ENCODE data around the gene MB21D2.

The MB21D2 gene

DNA sequence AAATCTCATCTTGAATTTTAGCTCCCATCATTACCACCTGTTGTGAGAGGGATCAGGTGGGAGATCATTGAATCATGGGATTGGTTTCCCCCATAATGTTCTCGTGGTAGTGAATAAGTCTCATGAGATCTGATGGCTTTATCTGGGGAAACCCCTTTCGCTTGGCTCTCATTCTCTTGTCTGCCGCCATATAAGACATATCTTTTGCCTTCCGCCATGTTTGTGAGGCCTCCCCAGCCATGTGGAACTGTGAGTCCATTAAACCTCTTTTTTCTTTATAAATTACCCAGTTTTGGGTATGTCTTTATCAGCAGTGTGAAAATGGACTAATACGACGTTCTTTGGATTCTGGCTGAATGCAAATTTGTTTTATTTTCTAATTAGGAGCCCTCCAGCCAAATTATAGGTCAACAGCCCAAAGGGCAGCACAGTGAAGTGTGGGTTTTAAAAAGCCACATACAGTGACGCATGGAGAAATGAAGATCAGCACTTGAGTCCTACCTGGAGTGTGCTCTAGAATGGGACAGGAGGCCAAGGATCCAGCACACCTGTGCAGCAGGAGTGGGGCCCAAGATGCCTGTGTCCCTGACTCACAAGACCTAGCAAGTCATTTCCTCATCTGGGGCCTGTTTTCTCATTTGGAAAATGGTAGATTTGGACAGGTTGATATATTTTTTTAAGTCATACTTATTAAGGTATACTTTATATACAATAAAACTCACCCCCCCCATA is 89.6 kb downstream of the MB21D2 start:
- POLR2A ChIA-PET, result no interaction called here
- 97% methylated on average over 4 of the region's 7 CpGs for WGBS (ENCODE audit: insufficient coverage)
- H3K36me3 ChIP-seq (ENCODE audit: control insufficient read depth in 4 of 4, insufficient read depth in 4 of 4, low read length in 3 of 4), result no peaks in the 10 kb centered on the region

DNA sequence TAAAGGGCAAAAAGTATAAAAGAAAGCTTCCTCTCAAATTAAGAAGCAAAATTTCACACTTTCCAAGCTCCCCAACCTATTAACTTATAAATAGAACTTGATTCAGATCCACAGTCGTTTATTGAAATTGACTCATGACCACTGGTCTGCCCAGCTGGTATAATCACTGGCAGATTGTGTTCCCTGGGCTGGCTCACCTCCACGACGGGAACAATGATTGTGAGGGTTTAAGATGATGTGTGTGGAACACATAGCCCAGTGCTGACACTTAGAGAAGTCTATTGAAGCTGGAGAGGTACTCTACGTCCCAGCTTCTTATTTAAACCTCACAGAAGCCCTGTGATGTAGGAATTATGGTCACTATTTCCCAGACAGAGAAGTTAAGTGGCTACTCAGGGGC is 90.4 kb downstream of the MB21D2 start:
- H3K4me1 ChIP-seq (ENCODE audit: control extremely low read depth in 1 of 4, control insufficient read depth in 4 of 4, insufficient read depth in 4 of 4, low read length in 3 of 4), result no peaks in the 10 kb centered on the region
- ChIA-PET CTCF (interaction anchor here (1.8 kb wide), 1 partner anchor 12 kb away, joined by 6 read pairs; no protein-coding TSS in a partner anchor), POLR2A (no interaction called here)
- H3K9me3 ChIP-seq (ENCODE audit: control extremely low read depth in 1 of 5, control insufficient read depth in 4 of 5, insufficient read depth in 2 of 5, low read depth in 1 of 5, low read length in 4 of 5), result no peaks in the 10 kb centered on the region
- H3K36me3 ChIP-seq (ENCODE audit: control insufficient read depth in 4 of 4, insufficient read depth in 4 of 4, low read length in 3 of 4), result no peaks in the 10 kb centered on the region
- no peak for DNase-seq
- H3K27ac ChIP-seq (ENCODE audit: insufficient read depth in 1 of 2, low read depth in 1 of 2, low read length in 2 of 2, poor library complexity in 1 of 2, severe bottlenecking in 2 of 2), result no peak overlapping the region
- H3K27me3 ChIP-seq (replicated peaks in 2 of 5; ENCODE audit: control insufficient read depth in 4 of 5, insufficient read depth in 5 of 5, low read length in 4 of 5), result no peaks in the 10 kb centered on the region
- no peak overlapping the region for H3K4me3 ChIP-seq (ENCODE audit: control insufficient read depth in 1 of 7, extremely low read depth in 1 of 7, insufficient read depth in 4 of 7, low read depth in 2 of 7, low read length in 6 of 7)
- WGBS (ENCODE audit: insufficient coverage), result 87% methylated on average over 4 of the region's 4 CpGs

More for the DNA sequence above, 89.6 kb downstream of the MB21D2 start:
- Histone ChIP-seq H3K9me3 (ENCODE audit: control extremely low read depth in 1 of 5, control insufficient read depth in 4 of 5, insufficient read depth in 2 of 5, low read depth in 1 of 5, low read length in 4 of 5) (no peaks in the 10 kb centered on the region), H3K27ac (ENCODE audit: insufficient read depth in 1 of 2, low read depth in 1 of 2, low read length in 2 of 2, poor library complexity in 1 of 2, severe bottlenecking in 2 of 2) (no peak overlapping the region), H3K27me3 (replicated peaks in 2 of 5; ENCODE audit: control insufficient read depth in 4 of 5, insufficient read depth in 5 of 5, low read length in 4 of 5) (no peaks in the 10 kb centered on the region), H3K4me3 (ENCODE audit: control insufficient read depth in 1 of 7, extremely low read depth in 1 of 7, insufficient read depth in 4 of 7, low read depth in 2 of 7, low read length in 6 of 7) (no peak overlapping the region), H3K4me1 (ENCODE audit: control extremely low read depth in 1 of 4, control insufficient read depth in 4 of 4, insufficient read depth in 4 of 4, low read length in 3 of 4) (no peaks in the 10 kb centered on the region)
- no peak for DNase-seq
- CTCF ChIA-PET, result interaction anchor here (1.8 kb wide), 1 partner anchor 12 kb away, joined by 6 read pairs; no protein-coding TSS in a partner anchor

DNA sequence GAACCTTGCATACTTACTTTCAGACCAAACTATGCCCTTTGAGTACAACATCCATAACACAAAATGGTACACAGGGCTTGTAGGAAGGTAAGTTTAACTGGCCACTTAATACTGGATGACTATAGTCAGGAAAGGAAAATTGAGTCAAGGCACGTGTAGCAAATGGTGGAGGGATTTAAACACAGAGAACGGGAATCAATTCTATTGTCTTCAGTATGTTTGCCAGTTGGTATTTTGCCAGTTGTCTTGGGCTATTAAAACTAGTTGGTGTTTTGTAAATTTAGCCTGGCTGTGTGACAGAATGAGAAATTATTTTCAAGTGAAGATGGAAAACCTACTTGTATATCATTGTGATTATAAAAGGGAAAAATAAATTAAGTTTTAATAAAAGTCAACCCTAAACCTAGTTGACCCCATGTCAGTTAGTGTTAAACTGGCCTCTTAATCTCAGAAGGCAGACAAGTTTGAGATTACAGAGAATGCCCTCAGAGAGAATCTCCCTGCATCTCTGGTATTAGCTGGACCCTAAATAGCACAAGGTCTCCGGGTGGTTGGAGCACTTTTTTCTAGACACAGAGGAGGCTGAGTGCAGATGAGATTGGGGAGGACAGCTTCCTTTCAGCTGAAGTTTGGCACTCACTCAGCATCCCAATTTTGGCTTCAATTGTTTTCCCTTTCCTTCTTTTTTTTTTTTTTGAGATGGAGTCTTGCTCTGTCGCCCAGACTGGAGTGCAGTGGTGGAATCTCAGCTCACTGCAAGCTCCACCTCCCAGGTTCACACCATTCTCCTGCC is 91.2 kb downstream of the MB21D2 start:
- WGBS (ENCODE audit: insufficient coverage), result 100% methylated on average over 3 of the region's 4 CpGs
- no peaks in the 10 kb centered on the region for H3K36me3 ChIP-seq (ENCODE audit: control insufficient read depth in 4 of 4, insufficient read depth in 4 of 4, low read length in 3 of 4)
- CTCF ChIA-PET, result interaction anchor here (1.3 to 3.2 kb wide), 2 partner anchors 9 to 215 kb away, joined by 3 to 13 read pairs; no protein-coding TSS in a partner anchor
- H3K9me3 ChIP-seq (ENCODE audit: control extremely low read depth in 1 of 5, control insufficient read depth in 4 of 5, insufficient read depth in 2 of 5, low read depth in 1 of 5, low read length in 4 of 5), result no peaks in the 10 kb centered on the region
- POLR2A ChIA-PET, result no interaction called here
- no peak for DNase-seq
- H3K27ac ChIP-seq (ENCODE audit: insufficient read depth in 1 of 2, low read depth in 1 of 2, low read length in 2 of 2, poor library complexity in 1 of 2, severe bottlenecking in 2 of 2), result no peak overlapping the region
- no peaks in the 10 kb centered on the region for H3K27me3 ChIP-seq (replicated peaks in 2 of 5; ENCODE audit: control insufficient read depth in 4 of 5, insufficient read depth in 5 of 5, low read length in 4 of 5)
- H3K4me3 ChIP-seq (ENCODE audit: control insufficient read depth in 1 of 7, extremely low read depth in 1 of 7, insufficient read depth in 4 of 7, low read depth in 2 of 7, low read length in 6 of 7), result no peak overlapping the region
- H3K4me1 ChIP-seq (ENCODE audit: control extremely low read depth in 1 of 4, control insufficient read depth in 4 of 4, insufficient read depth in 4 of 4, low read length in 3 of 4), result no peaks in the 10 kb centered on the region

DNA sequence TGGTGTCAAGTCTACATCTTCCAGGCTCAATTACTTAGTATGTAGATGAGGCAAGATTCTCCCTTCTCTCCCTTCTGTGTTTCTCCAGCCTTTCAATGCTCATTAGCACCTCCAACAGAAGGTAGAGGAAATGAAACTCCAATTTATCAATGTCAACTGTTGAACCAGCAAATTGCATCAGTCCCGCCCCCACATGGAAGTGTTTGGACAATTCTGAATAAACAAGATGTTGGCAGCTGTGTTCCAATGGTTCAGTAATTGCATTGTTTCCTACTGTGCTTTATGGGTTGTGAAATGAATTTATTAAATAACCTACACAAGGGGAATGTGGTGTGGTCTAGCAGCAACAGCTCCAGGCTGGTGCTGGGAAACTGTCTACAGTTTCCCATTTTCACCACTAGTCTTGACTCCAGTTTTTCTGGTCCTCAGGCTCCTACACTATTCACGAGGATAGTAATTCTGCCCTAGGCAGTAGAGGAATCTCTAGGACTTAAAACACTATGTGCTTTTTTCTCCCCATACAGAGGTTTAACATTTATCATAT is 91.9 kb downstream of the MB21D2 start:
- DNase-seq, result no peak
- Histone ChIP-seq H3K27ac (ENCODE audit: insufficient read depth in 1 of 2, low read depth in 1 of 2, low read length in 2 of 2, poor library complexity in 1 of 2, severe bottlenecking in 2 of 2) (no peak overlapping the region), H3K36me3 (ENCODE audit: control insufficient read depth in 4 of 4, insufficient read depth in 4 of 4, low read length in 3 of 4) (no peaks in the 10 kb centered on the region), H3K9me3 (ENCODE audit: control extremely low read depth in 1 of 5, control insufficient read depth in 4 of 5, insufficient read depth in 2 of 5, low read depth in 1 of 5, low read length in 4 of 5) (no peaks in the 10 kb centered on the region), H3K4me1 (ENCODE audit: control extremely low read depth in 1 of 4, control insufficient read depth in 4 of 4, insufficient read depth in 4 of 4, low read length in 3 of 4) (no peaks in the 10 kb centered on the region), H3K27me3 (replicated peaks in 2 of 5; ENCODE audit: control insufficient read depth in 4 of 5, insufficient read depth in 5 of 5, low read length in 4 of 5) (no peaks in the 10 kb centered on the region), H3K4me3 (ENCODE audit: control insufficient read depth in 1 of 7, extremely low read depth in 1 of 7, insufficient read depth in 4 of 7, low read depth in 2 of 7, low read length in 6 of 7) (no peak overlapping the region)
- 100% methylated on average over 2 of the region's 2 CpGs for WGBS (ENCODE audit: insufficient coverage)
- POLR2A ChIA-PET, result no interaction called here
- CTCF ChIA-PET, result interaction anchor here (0.8 to 3.2 kb wide), 4 partner anchors 9 to 216 kb away, joined by 3 to 13 read pairs (median 3); no protein-coding TSS in a partner anchor

DNA sequence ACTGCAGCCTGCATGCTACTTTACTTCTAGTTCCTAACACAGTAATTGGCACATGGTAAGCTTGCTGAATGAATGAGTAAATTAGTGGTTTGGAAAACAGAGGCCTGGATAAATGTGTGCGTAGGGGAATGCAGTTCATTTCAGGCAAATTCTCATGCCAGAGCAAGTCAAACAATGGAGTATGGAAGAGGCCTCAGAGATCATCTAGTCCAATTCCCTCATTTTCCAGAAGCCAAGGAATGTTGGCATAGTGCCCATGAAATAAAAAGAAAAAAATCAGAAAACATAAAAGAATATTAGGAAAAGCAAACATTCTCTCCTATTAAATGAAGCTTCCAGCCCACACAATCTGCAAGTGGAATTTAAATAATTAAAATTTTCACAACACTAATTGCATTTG is 92.4 kb downstream of the MB21D2 start:
- Histone ChIP-seq H3K4me3 (ENCODE audit: control insufficient read depth in 1 of 7, extremely low read depth in 1 of 7, insufficient read depth in 4 of 7, low read depth in 2 of 7, low read length in 6 of 7) (no peak overlapping the region), H3K36me3 (ENCODE audit: control insufficient read depth in 4 of 4, insufficient read depth in 4 of 4, low read length in 3 of 4) (no peaks in the 10 kb centered on the region), H3K27ac (ENCODE audit: insufficient read depth in 1 of 2, low read depth in 1 of 2, low read length in 2 of 2, poor library complexity in 1 of 2, severe bottlenecking in 2 of 2) (no peak overlapping the region), H3K27me3 (replicated peaks in 2 of 5; ENCODE audit: control insufficient read depth in 4 of 5, insufficient read depth in 5 of 5, low read length in 4 of 5) (no peaks in the 10 kb centered on the region), H3K9me3 (ENCODE audit: control extremely low read depth in 1 of 5, control insufficient read depth in 4 of 5, insufficient read depth in 2 of 5, low read depth in 1 of 5, low read length in 4 of 5) (no peaks in the 10 kb centered on the region), H3K4me1 (ENCODE audit: control extremely low read depth in 1 of 4, control insufficient read depth in 4 of 4, insufficient read depth in 4 of 4, low read length in 3 of 4) (no peaks in the 10 kb centered on the region)
- DNase-seq, result no peak
- ChIA-PET POLR2A (no interaction called here), CTCF (interaction anchor here (0.8 to 3.2 kb wide), 5 partner anchors 8 to 216 kb away, joined by 3 to 13 read pairs (median 3); no protein-coding TSS in a partner anchor)
- 100% methylated on average over 1 of the region's 1 CpG for WGBS (ENCODE audit: insufficient coverage)

DNA sequence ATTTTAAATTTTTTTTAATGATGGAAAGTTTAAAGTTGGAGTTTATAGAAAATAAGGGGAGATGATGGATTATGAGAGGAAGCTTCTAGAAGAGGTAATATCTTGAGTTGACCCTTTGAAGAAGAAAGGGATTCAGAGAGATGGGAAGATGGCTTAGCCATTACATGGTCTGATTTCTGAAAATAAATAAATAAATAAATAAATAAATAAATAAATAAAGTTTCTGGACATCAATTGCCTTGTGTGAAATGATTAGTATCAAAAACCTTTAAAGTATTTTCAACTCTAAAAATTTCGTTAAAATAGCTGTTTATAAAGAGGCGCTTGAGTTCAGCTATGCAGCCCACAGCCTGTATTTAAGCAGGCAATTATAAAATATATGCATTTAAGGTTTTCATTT is 93.3 kb downstream of the MB21D2 start:
- Histone ChIP-seq H3K27me3 (replicated peaks in 2 of 5; ENCODE audit: control insufficient read depth in 4 of 5, insufficient read depth in 5 of 5, low read length in 4 of 5) (no peaks in the 10 kb centered on the region), H3K36me3 (ENCODE audit: control insufficient read depth in 4 of 4, insufficient read depth in 4 of 4, low read length in 3 of 4) (no peaks in the 10 kb centered on the region), H3K9me3 (ENCODE audit: control extremely low read depth in 1 of 5, control insufficient read depth in 4 of 5, insufficient read depth in 2 of 5, low read depth in 1 of 5, low read length in 4 of 5) (no peaks in the 10 kb centered on the region), H3K4me1 (ENCODE audit: control extremely low read depth in 1 of 4, control insufficient read depth in 4 of 4, insufficient read depth in 4 of 4, low read length in 3 of 4) (no peaks in the 10 kb centered on the region), H3K27ac (ENCODE audit: insufficient read depth in 1 of 2, low read depth in 1 of 2, low read length in 2 of 2, poor library complexity in 1 of 2, severe bottlenecking in 2 of 2) (no peak overlapping the region), H3K4me3 (ENCODE audit: control insufficient read depth in 1 of 7, extremely low read depth in 1 of 7, insufficient read depth in 4 of 7, low read depth in 2 of 7, low read length in 6 of 7) (no peak overlapping the region)
- WGBS (ENCODE audit: insufficient coverage), result no CpG with 5 or more reads among the region's 2 CpGs
- ChIA-PET CTCF (interaction anchor here (1.0 to 3.2 kb wide), 4 partner anchors 8 to 217 kb away, joined by 3 to 13 read pairs (median 8); no protein-coding TSS in a partner anchor), POLR2A (interaction anchor here (0.6 kb wide), 1 partner anchor 106 kb away, joined by 3 read pairs; no protein-coding TSS in a partner anchor)
- no peak for DNase-seq

All from common myeloid progenitor, CD34-positive (primary cell).